GM18858 (cell line): ENCODE results near the gene ACP7.
"Not testable (repeated sequence)": the region's sequence is repeated elsewhere in the genome, so short reads cannot be mapped to it uniquely, and the experiment has no call there.

Experiments used
- ATAC-seq: cut with Tn5 transposase; IDR thresholded peaks from one replicate; pipeline ENCODE4 v1.9.1; 2021; ENCODE audit not compliant: unreplicated experiment

Gene ACP7

DNA sequence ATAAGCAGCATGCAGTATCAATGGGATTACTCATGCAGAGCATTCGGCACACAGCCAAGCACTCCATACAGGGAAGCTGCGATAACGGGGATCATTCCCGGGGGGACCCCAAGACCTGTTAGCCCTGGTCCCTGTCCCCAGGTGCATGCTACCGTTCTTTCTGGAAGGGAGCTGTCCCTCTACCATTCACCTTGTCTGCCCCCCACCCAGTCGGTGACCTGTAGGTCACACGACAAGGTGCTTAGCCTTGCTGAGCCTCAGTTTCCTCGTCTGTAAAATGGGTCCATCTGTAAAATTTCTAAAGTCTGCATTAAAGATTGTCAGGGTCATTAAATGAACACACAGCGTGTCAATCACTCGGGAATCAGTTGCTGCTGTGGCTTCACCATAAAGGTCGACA lies 6.8 kb upstream of the ACP7 start:
- ATAC-seq = no peak

DNA sequence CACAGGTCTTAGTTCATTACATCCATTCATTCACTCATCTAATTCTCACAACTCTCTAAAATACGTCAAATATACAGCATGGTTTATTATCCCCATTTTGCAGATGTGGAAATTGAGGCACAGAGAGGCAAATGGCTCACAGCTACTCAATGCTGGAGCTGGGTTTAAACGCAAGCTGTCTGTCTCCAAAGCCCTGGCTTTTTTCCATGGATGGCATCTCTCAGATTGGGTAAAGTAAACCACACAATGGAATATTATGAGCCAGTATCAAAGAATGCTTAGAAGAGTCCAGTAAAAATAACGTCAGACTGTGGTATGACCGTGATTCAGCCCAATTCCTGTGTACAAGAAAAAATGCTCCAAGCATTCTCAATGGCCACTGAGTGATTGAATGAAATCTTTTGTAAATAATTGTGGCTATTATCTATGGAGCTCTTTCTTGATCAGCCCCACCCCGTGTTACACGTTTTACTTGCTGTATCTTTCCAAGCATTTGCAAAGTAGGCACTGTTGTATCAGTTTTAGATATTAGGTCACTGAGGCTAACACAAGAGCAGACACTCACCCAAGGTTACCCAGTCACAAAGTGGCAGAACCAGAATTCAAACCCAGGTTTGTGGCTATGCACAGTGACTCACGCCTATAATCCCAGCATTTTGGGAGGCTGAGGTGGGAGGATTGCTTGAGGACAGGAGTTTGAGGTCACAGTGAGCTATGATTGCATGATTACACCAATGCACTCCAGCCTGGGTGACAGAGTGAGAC lies 5.5 kb upstream of the ACP7 start:
- no peak for ATAC-seq

DNA sequence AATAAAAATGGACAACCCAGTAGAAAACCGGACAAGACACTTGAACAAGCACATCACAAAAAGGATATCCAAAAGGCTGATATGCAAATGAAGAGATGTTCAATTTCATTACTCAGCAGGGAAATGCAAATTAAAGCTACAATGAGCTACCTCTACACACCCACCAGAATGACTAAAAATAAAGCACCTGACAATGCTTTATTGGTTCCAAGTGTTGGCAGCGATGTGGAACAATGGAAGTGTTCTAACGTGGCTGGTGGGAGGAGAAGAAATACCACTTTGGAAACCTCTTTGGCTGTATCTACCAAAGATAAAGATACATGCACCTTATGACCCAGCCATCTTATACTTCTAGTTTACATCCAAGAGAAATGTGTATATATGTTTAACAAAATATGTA lies 3.7 kb upstream of the ACP7 start:
- ATAC-seq = no peak

DNA sequence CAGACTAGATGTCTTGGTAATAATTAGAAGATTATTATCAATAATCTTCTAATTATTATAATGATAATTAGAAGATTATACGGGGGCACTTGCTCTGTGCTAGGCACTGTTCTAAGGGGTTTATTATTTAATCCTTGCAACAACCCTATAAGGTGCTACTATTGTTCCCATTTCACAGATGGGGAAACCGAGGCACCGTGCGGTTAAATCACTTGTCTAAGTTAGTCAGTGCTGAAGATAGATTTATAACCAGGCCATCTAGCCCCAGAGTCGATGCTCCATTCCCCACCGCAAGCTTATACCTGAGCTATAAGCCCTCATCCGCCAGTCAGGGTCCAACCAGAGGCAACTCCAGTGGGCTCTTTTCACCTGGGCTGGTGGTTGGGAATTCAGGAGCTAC lies 2.0 kb upstream of the ACP7 start:
- ATAC-seq = no peak

DNA sequence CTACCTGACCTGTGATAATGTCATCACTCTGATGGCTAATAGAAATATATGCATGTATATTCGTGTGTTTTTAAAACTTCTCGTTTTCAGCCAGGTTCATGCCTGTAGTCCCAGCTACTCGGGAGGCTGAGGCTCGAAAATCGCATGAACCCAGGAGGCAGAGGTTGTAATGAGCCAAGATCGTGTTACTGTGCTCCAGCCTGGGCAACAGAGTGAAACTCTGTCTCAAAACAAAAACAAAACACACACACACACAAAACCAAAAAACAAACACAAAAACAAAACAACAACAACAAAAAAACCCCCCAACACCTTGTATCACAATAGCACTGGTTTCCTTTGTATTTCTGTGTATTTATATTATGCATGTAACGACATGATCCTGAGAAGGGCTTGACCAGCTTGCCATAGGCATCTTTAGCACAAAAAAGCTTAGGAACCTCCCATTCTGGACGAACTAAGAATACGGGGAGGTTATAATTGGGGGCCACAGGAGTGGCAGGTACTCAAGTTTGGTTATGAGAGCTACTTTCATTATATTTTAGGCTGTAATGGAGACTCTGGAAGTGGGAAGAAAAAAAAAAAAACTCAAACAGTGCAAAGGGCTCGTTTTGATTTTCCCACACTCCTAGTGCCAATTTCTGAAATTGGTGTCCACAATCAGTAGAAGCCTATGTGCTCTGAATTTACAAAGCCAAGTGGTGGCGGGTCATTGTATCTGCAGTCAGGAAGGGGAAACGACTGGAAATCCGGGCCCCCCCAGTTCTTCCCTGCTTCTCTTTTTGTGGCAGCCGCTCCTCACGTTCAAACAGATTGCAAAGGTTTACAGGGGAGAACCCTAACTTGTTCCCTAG lies 1.2 kb upstream of the ACP7 start:
- no peak for ATAC-seq

DNA sequence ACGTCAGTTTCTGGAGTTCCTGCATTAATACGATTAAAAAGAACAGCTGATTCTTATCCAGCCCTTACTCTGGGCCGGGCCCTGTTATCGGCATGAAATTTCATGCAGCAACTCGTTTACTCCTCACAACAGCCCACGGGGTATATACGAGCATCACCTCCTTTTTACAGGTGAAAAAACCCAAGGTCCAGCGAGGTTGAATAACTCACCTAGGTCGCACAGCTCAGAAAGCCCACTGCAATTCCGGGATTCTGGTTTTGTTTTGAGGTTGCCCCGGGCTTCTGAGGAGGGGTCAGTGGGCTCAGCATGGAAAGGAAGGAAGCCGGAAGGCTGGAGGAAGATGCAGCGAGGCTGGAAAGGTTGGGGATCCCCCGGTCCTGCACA lies 577 bp upstream of the ACP7 start:
- ATAC-seq = no peak

DNA sequence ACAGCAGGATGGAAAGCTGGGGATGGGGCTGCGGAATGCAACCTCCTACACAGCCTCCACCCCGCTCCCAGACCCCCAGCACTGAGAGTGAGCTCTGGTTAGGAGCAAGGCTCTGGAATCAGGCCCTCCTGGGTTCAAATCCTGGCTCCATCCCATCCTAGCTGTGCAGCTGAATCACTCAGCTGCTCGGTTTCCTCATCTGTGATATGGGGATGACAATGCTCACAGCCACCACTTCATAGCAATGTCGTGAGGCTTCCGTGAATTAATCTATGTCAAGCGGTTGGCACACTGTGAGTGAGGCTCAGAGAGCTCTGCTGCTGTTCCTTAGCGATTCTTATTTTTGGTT lies 538 bp downstream of the ACP7 start:
- no peak for ATAC-seq

DNA sequence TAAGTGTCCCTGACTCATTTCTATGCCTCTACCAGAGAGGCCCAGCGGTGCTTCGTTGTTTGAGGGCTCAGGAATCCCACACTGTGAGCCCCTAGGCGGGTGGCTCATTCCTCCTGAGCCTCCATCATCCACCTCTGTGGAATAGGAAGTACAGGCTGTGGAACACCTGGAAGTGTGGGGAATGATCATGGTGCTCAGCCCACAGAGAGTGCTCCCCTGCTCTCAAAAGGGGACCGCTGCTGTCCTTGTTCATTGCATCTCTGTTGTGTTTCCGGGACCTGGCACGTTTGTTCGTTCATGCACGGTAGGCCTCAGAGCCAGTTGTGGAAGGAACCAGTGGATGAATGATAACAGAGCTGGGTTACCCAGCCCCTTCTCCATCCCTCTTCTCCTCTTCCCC lies 1.2 kb downstream of the ACP7 start:
- ATAC-seq = no peak

DNA sequence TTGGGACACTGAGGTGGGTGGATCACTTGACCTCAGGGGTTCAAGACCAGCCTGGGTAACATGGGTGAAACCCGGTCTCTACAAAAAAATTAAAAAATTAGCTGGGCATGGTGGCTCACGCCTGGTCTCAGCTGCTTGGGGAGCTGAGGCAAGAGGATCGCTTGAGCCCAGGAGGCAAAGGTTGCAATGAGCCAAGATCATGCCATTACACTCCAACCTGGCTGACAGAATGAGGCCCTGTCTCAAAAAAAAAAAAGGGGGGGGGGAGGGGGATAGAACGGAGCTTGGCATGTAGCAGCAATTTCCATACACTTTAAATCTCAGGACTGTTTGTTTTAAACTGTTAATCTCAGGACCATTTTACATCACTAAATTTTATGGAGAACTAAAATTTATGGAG lies 2.2 kb downstream of the ACP7 start:
- ATAC-seq = no peak

DNA sequence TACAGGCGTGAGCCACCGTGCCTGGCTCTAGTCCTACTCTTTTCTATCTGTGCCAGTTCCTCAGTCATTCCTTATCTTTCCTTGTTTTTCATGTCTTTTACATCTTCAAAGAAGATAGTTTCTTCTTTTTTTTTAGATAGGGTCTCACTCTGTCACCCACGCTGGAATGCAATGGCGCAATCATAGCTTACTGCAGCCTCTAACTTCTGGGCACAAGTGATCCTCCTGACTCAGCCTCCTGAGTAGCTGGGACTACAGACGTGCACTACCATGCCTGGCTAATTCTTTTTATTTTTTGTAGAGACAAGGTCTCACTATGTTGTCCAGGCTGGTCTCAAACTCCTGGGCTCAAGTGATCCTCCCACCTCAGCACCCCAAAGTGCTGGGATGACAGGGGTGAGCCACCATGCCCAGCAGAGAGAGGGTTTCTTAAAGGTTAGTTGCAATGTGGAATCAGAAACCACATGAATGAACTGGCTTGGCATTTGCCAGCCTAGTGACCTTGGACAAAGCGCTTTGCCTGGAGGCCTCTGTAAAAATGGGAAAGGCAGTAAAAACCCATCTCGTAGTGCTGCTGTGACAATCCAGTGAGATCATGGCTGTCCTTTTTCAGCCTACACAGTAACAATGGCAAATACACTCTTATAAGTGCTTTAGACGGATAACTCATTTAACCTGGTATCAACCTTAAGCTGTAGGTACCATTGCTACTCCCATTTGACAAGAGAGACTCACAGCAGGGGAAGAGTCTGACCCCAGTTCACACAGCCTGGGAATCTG lies 3.9 kb downstream of the ACP7 start:
- ATAC-seq = no peak

DNA sequence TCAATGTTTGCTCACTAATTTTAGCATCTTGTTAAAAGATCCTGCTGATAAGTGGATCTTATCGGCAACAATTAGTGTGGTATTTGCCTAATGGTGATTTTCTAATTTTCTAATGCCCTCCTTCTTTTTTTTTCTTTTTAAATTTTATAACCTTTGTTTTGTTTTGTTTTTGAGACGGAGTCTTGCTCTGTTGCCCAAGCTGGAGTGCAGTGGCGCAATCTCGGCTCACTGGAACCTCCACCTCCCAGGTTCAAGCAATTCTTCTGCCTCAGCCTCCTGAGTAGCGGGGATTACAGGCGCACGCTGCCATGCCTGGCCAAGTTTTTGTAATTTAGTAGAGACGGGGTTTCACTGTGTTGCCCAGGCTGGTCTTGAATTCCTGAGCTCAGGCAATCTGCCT lies 5.8 kb downstream of the ACP7 start:
- ATAC-seq = not testable (repeated sequence)

DNA sequence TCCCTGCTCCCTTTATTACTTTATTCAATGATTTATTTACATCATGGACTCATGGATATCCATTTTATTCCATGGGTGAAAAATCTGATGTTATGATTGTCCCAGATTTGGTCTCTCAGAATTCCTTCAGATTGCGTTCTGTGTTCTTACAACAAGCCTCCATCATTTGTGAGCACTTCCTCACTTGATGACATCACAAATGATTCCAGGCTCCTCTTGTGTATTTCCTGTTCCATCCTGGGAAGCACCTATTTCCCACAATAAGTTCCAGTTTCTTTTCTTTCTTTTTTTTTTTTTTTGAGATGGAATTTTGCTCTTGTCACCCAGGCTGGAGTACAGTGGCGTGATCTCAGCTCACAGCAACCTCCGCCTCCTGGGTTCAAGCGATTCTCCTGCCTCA lies 6.7 kb downstream of the ACP7 start:
- ATAC-seq = no peak

DNA sequence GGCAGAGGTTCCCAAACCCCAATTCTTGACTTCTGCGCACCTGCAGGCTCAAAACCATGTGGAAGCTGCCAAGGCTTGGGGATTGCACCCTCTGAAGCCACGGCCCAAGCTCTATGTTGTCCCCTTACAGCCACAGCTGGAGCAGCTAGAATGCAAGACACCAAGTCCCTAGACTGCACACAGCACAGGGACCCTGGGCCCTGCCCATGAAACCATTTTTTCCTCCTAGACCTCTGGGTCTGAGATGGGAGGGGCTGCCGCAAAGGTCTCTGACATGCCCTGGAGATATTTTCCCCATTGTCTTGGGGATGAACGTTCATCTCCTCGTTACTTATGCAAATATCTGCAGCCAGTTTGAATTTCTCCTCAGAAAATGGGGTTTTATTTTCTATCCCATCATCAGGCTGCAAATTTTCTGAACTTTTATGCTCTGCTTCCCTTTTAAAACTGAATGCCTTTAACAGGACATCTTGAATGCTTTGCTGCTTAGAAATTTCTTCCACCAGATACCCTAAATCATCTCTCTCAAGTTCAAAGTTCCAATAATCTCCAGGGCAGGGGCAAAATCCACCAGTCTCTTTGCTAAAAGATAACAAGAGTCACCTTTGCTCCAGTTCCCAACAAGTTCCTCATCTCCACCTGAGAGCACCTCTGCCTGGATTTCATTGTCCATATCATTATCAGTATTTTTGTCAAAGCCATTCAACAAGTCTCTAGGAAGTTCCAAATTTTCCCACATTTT lies 11.8 kb downstream of the ACP7 start:
- not testable (repeated sequence) for ATAC-seq

DNA sequence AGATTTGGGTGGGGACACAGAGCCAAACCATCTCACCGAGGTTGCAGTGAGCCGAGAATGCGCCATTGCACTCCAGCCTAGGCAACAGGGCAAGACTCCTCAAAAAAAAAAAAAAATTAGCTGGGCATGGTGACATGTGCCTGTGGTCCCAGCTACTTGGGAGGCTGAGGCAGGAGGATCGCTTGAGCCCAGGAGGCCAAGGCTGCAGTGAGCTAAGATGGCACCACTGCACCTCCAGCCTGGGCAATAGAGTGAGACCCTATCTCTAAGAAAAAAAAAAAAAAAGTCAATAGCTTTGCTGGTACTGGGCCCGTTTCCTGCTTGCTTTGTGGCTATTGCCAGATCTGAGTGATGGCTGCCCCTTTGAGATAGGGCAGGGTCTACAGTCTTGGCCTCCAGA lies 13.1 kb downstream of the ACP7 start:
- no peak for ATAC-seq

DNA sequence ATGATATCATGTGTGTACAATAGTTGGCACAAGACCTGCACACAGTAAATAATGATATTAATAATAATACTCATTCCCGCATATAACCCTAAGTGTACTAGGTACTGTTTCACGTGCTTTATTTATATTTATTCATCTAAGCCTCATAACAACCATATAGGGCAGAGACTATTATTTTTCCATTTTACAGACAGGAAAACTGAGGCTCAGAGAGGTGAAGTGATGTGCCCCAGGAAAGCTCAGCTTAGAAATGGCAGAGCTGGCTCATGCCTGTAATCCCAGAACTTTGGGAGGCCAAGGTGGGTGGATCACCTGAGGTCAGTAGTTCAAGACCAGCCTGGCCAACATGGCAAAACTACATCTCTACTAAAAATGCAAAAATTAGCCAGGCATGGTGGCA lies 13.6 kb downstream of the ACP7 start:
- no peak for ATAC-seq

DNA sequence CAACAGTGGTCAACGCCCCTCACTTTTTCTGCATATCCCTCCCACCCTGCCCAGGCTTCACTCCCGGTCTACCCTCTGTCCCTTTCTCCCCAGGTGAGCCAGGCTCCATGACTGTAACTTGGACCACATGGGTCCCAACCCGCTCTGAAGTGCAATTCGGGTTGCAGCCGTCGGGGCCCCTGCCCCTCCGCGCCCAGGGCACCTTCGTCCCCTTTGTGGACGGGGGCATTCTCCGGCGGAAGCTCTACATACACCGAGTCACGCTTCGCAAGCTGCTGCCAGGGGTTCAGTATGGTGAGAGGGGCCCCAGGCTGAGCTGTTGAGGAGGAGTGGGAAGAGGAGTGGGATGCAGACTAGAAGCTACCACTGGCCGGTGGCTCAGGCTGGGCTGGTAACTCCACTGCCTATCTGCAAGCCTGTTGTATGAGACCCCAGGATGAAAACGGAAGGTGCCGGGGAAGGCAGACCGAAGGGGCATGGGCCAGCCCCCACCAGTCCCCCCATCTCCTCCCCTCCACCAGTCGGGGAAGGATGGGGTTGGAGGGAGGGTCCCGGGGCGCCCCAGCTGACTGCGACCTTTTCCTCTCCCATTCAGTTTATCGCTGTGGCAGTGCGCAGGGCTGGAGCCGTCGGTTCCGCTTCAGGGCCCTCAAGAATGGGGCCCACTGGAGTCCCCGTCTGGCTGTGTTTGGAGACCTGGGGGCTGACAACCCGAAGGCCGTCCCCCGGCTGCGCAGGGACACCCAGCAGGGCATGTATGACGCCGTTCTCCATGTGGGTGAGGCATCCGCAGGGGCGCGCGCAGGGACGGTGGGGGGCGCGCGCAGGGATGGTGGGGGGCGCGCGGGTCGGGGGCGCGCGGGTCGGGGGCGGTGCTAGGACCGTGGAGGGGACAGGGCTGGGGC lies 14.4 kb downstream of the ACP7 start:
- no peak for ATAC-seq

DNA sequence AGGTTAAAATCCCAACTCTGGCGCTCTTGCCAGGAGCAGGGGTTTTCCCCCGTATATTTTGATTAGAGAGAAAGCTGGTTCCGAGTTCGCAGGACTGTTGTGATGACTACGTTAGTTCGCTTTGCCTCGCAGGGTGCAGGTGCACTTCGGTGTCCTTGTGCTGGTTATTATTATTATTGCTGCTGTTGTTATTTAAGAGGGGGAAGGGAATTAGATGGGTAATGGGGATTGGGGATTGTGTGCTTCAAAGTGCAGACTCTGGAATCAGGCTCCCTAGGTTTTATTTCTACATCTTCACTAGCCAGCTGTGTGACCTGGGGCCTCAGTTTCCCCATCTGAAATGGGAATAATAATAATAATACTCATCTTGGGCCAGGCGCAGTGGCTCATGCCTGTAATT lies 15.2 kb downstream of the ACP7 start:
- no peak for ATAC-seq

DNA sequence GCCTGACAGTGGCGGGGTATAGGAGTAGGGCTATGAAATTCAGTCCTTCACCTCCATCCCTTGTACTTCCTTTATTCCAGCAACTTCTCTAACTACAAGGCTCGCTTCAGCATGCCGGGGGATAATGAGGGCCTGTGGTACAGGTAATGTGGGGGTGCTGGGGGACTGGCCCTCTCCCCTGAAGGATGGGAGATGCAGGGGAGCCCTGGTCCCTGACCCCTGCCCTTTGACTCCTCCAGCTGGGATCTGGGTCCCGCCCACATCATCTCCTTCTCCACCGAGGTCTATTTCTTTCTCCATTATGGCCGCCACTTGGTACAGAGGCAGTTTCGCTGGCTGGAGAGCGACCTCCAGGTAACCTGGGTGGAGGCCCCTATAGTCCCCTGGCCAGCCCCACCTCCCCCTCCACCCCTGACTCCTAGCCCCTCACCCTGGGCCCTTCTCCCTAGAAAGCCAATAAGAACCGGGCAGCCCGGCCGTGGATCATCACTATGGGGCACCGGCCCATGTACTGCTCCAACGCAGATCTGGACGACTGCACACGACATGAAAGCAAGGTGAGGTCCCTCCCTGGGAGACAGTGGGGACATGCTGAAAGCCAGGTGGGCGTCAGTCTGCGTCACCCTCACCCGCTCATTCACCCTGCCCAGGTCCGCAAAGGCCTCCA lies 16.5 kb downstream of the ACP7 start:
- no peak for ATAC-seq

DNA sequence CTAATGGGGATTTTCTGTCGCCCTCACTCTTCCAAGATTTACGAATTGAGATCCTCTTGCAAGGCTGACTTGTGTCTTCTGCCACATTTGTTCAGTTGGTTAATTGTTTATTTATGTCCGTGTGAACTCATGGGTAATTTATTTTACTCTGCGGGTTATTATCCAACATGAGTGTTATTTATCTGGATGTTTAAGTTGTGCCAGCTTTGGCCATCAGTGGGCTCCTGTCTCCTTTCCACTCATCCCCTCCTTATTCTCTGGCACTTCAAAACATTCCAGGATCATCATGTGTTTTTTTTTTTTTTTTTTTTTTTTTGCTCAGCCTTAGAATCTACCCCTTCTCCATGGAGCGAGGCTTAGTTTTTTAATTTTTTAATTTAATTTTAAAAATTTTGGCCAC lies 19.0 kb downstream of the ACP7 start:
- no peak for ATAC-seq

DNA sequence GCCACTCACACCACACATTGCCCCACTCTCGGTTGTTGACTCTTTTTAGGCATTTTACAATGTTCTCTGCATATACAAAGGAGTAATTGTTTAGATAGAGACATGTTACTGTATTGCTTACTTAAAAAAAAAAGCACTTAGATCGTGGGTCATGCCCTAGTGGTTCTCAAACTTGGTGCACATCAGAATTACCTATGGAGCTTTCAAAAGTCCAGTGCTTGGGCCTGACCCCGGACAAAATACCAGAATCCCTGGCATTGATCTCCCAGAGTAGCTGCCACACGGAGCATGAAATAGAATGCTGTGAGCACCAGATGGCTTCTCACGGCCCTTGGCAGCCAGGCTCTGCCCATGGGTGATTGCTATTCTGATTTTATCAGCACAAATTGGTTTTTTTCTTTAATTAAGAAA lies 20.0 kb downstream of the ACP7 start:
- no peak for ATAC-seq
